GM19397 (cell line): ENCODE data around the gene CYP11A1.
"Not testable (repeated sequence)": the region's sequence is repeated elsewhere in the genome, so short reads cannot be mapped to it uniquely, and the experiment has no call there.

Source experiments
- ATAC-seq: cut with Tn5 transposase; IDR thresholded peaks from one replicate; pipeline ENCODE4 v1.9.1; 2021; ENCODE audit warnings: mild to moderate bottlenecking, moderate library complexity; ENCODE audit not compliant: unreplicated experiment

The CYP11A1 gene

GRCh38 chr15:74376226-74376625 is 8.8 kb upstream of the CYP11A1 start:
- no peak for ATAC-seq

GRCh38 chr15:74375303-74375693 is 7.9 kb upstream of the CYP11A1 start:
- ATAC-seq = no peak

- peak; percentile 16 for ATAC-seq
Measured at GRCh38 chr15:74374648-74375302, 7.3 kb upstream of the CYP11A1 start.

- ATAC-seq = peak; percentile 77
Measured at GRCh38 chr15:74373731-74374647, 6.5 kb upstream of the CYP11A1 start.

- ATAC-seq = no peak
Measured at GRCh38 chr15:74373056-74373650, 5.7 kb upstream of the CYP11A1 start.

GRCh38 chr15:74370471-74370870 is 3.0 kb upstream of the CYP11A1 start:
- no peak for ATAC-seq

- ATAC-seq = no peak
Measured at GRCh38 chr15:74369756-74370155, 2.3 kb upstream of the CYP11A1 start.

GRCh38 chr15:74369084-74369745 is 1.8 kb upstream of the CYP11A1 start:
- ATAC-seq = no peak

- ATAC-seq = no peak
Measured at GRCh38 chr15:74368121-74368520, 675 bp upstream of the CYP11A1 start.

GRCh38 chr15:74365598-74366445 is 1.6 kb downstream of the CYP11A1 start:
- no peak for ATAC-seq

- ATAC-seq = no peak
Measured at GRCh38 chr15:74364936-74365597, 2.4 kb downstream of the CYP11A1 start.

- no peak for ATAC-seq
Measured at GRCh38 chr15:74362482-74362881, 5.0 kb downstream of the CYP11A1 start.

- not testable (repeated sequence) for ATAC-seq
Measured at GRCh38 chr15:74360855-74361254, 6.6 kb downstream of the CYP11A1 start.

- ATAC-seq = not testable (repeated sequence)
Measured at GRCh38 chr15:74359376-74359775, 8.1 kb downstream of the CYP11A1 start.

- ATAC-seq = not testable (repeated sequence)
Measured at GRCh38 chr15:74357514-74357913, 9.9 kb downstream of the CYP11A1 start.

GRCh38 chr15:74356050-74356449 is 11.4 kb downstream of the CYP11A1 start:
- ATAC-seq = not testable (repeated sequence)

GRCh38 chr15:74353992-74354391 is 13.5 kb downstream of the CYP11A1 start:
- not testable (repeated sequence) for ATAC-seq

GRCh38 chr15:74352393-74352910 is 15.0 kb downstream of the CYP11A1 start:
- ATAC-seq = no peak

- ATAC-seq = no peak
Measured at GRCh38 chr15:74351670-74352069, 15.8 kb downstream of the CYP11A1 start.
